ENCODE data around the gene TRRAP.
A peak's percentile ranks its signal among the peaks of the same experiment; 100 is the strongest.
"Not testable (repeated sequence)": the region's sequence is repeated elsewhere in the genome, so short reads cannot be mapped to it uniquely, and the experiment has no call there.

TRRAP gene

DNA sequence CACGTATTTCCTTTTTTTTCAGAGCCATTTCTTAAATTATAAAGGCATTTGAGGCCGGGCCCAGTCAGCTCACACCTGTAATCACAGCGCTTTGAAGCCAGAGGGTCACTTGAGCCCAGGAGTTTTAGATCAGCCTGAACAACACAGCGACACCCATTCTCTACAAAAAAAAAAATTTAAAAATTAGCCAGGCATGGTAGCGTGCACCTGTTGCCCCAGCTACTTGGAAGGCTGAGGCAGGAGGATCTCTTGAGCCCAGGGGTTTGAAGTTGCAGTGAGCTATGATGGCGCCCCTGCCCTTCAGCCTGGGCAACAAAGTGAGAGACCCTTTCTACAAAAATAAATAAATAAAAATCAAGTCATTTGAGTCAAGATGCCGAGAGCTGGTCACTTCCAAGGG is 11.6 kb upstream of the TRRAP start:
- no peak for DNase-seq (ENCODE audit: low spot score)

DNA sequence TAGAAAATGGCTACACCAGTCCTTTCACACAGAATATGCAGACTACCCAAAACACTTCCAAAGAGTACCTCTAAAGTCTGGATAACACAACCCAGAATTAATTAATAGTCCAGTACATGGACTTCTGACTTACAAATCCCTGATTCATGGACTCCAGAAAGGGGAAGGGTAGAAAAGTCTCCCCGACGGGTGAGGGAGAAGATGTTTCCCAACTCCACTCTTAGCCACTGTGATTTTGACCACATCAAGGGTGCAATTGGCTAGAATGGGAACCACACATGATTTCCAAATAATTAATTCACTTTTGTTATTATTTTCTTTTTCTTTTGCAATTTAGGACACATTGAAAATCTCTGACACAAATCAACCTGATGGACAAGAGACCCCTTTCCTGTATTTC is 9.9 kb upstream of the TRRAP start:
- no peak for DNase-seq (ENCODE audit: low spot score)

DNA sequence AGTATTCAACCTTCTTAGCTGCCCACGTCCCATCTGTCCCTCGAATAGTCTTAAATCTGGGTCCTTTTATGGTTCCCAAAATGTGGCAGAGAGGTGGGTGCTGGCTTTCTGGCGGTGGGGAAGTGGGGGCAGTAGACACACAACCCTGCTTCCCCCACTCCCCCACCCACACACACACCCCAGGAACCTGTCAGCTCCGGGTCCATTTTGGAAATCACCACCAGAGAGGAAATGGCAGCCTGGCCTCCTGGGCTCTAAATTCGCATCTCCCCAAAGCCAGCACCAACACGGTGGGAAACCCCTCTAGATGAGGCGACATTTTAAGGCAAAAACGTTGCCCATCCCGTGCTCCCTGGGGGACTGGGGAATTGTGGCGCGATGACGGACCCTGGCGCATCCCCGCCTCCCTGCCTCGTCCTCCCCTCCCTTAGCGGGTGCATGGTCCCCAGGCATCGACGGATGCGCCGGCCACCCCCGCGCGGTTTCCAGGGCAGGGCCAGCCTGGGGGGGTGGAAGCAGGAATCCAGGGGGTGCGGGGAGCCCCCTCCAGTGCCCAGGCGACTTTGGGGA is 9.2 kb upstream of the TRRAP start:
- no peak for DNase-seq (ENCODE audit: low spot score)

DNA sequence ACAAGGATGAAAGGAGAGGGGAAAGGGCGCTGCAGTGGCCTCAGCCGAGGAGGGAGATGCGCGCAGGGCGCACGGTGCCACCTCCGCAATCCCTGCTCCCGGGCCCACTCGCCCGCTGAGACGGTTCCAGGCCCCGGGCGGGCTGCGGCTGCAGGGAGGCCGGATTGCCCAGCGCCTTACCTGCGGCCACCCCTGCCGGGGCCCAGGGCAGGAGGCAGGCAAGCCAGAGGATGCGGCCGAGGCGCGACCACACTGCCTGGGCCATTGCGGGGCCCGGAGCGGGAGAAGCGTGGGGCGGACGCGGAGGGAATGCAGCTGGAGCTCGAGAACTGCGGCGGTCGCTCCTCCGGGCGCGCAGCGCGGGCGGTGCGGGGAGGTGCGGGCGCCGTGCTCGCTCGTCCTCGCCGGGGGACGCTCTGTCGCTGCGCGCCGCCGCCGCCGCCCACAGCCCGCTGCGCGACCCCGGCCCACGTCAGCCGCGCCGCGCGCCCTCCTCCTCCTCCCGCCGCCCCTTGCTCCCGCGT is 8.7 kb upstream of the TRRAP start, which contains the start of gene TMEM130:
TMEM130 (minus strand) TSS at position 418 of the 524 bp plus-strand sequence; CDS start at position 265, 153 bp downstream.
- DNase-seq (ENCODE audit: low spot score), result no peak

DNA sequence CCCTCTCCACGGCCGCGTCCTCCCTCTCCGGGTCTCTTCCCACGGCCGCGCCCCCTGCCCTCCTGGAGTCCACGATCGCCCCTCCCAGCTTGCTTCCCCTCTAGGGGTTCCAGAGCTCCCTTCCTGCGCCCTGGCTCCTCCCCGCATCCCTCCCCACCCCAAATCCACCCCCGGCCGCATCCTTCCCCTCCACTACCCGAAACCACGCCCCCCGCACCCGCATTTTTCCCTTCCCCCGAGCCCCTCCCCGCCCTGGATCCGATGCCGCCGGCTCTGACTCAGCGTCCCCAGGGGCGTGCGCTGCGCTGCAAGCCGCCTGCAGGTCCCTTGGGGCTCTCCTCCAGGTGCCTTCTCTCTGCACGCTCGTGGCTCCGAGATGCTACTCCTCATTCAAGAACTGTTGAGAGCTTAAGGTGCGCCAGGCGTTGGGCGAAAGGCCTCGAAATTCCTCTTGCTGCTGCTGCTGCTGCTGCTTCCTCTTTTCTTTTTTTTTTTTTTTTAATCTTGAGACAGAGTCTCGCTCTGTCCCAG is 8.1 kb upstream of the TRRAP start:
- DNase-seq (ENCODE audit: low spot score), result peak; percentile 9

DNA sequence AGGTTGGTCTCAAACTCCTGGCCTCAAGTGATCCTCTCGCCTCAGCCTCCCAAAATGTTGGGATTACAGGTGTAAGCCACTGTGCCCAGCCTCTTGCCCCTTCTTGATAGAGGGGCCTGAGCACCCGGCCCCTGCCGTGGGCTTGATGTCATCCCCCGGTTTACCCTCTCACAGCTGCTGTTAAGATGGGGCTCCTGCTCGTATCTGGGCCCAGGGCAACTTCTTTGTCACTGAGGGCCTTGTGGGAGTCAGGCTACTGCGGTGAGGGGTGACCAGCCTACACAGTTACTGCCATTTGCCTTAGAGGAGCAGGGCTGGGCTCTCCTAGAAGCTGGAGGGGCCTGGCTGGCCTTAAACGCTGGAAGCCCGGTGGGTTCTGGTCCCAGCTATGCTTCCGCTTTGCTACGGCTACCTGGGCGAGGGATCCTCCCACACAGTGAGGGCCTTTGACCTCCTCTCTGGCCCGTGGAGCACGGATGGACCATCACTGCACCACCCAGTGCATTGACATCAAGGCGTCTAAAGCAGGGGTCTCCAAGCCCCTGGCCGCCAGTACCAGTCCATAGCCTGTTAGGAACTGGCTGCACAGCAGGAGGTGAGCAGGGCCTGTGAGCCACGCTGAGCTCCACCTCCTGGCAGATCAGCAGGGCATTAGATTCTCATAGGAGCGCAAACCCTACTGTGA is 7.4 kb upstream of the TRRAP start:
- no peak for DNase-seq (ENCODE audit: low spot score)

DNA sequence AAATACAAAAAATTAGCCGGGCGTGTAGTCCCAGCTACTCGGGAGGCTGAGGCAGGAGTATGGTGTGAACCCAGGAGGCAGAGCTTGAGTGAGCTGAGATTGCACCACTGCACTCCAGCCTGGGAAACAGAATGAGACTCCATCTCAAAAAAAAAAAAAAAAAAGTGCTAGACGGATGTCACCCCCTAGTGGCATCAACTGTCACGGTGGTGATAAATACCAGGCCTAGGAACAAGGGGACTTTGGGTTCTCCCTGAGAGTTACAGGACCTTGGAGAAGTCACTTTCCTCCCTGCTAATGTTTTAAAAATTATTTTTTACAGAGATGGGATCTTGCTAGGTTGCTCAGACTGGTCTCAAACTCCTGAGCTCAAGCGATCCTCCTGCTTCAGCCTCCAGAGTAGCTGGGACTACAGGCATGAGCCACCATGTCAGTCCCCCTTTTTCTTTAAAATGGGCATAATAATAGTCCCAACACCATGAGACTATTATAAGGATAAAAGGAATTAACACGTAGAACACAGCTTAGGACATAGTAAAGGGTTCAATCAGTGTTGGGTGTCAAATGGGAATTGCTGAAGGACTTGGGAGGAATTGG is 5.9 kb upstream of the TRRAP start:
- no peak for DNase-seq (ENCODE audit: low spot score)

DNA sequence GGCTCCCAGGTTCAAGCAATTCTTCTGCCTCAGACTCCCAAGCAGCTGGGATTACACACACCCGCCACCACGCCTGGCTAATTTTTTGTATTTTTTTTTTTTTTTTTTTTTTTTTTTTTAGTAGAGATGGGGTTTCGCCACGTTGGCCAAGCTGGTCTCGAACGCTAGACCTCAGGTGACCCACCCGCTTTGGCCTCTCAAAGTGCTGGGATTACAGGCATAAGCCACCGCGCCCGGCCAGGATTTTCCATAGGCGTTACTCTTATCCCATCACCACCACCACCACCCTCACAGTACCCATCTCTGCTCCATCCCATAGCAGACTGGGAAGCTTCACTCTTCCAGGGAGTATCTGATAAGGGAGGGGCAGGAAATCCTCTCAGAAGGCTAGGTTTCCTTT is 4.7 kb upstream of the TRRAP start:
- DNase-seq (ENCODE audit: low spot score), result not testable (repeated sequence)

DNA sequence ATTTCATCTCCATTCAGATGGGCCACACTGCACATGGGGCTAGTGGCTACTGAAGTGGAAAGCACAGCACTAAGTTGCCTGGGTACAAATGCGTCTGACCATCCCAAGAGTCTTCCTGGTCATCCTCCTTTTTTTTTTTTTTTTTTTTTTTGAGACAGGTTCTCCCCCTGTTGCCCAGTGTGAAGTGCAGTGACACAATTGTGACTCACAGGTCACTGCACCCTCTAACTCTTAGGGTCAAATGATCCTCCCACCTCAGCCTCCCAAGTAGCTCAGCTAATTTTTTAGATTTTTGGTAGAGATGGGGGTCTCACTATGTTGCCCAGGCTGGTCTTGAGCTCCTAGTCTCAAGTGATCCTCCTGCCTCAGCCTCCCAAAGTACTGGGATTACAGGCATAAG is 3.4 kb upstream of the TRRAP start:
- no peak for DNase-seq (ENCODE audit: low spot score)

DNA sequence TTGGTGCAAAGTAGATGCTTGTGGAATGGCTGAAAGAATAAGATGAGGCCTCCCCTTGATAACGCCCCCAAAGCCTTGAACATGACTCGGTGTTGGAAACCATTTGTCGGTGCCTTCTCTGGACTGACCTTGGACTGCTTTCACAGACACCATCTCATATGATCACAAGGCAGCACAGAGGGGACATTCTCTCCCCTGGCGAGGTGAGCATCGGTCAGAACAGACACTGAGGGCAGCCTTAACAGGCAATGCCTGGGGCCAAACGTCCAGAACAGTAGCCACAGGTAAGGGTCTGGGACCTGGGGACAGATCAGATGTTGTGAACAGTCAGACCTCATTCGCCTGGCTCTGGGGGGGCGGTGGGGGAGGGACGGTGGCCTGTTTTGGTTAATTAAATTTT is 2.8 kb upstream of the TRRAP start:
- no peak for DNase-seq (ENCODE audit: low spot score)

DNA sequence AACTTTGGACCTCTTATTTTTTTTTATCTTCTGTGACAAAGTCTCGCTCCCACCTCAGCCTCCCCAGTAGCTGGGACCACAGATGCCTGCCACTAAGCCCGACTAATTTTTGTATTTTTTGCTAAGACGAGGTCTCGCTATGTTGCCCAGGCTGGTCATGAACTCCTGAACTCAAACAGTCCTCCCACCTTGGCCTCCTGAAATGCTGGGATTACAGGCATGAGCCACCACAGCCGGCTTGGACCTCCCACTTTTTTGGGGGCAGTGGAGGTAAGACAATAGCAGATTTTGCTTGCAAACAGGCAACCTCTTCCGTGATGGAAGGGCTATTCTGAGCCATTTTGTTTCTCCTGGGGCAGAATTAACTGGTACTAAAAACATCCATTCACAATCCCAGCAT is 1.2 kb upstream of the TRRAP start:
- no peak for DNase-seq (ENCODE audit: low spot score)

DNA sequence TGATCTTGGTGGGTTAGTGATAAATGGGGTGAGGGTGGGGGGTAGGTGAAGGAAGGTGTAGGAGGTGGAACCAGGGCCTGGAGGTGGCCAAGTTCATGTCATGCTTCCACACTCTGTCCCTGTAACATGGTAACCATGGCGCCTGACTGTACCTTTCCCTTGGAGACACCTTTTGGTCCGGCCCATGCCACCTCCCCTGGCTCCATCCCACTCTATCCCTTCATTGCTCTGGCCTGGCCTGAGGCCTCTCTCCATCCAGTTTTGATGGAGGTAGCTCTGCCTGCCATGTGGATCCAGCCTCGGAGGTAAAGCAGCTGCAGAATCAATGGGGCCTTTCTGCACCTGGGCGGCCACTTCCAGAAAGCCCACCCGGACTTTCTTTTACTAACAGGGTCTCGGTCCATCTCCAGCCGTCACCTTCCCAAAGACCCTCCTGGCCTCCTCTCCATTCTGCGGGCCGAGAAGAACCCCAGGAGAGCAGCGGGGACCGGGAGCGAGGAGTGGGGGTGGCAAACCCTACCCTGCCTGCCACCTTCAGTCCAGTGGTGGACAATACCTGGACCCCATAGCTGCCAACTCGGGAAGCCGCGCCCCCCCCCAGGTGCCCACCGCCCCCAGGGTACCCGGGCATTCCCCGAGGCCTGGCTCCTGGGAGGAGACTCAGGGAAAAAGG is 504 bp upstream of the TRRAP start:
- no peak for DNase-seq (ENCODE audit: low spot score)

DNA sequence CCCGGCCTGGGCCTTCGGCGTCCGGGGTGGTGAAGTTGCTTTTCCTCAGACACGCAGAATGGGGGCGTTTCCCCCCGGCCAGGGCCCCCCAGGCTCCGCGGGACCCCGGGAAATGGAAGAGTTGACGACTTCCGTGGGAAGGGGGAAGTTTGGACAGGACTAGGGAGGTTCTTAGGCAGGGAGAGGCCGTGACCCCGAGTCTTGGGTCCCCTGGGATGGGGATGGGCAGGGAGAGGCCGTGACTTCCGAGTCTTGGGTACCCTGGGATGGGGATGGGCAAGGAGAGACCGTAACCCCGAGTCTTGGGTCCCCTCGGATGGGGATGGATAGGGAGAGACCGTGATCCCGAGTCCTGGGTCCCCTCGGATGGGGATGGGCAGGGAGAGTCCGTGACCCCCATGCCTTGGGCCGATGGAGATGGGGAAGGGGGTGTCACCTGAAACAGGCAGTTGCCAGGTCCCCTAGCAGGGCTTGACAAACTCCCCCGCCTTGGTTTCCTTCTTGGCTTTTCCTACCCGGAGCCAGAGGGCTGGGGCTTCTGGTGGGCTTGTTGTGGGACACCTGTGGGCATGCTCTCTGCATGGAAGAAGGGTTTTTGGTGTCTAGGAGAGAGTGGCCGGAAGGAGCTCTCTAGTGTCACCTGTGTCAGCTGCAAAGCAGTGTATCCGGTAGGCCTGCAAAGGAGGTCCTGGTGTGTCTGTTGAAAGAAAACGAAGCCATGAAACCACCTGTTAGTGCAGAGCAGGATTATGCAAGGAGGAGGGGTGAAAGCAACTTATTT is 1.1 kb downstream of the TRRAP start:
- DNase-seq (ENCODE audit: low spot score), result no peak

DNA sequence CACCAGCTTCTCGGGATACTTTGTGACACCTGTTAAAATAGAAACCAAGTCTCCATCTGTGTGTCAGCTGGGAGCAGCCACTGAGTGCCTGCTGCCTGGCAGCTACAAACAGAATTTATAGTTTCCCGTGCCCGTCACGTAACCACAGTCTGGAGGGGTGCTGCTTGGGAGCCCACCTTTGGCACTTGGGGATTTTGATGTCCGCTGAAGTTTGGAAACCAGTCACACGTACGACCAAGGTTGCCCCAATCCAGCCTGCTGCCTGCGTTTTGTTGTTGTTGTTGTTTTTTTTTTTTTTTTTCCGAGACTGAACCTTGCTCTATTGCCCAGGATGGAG is 1.6 kb downstream of the TRRAP start:
- DNase-seq (ENCODE audit: low spot score), result no peak

DNA sequence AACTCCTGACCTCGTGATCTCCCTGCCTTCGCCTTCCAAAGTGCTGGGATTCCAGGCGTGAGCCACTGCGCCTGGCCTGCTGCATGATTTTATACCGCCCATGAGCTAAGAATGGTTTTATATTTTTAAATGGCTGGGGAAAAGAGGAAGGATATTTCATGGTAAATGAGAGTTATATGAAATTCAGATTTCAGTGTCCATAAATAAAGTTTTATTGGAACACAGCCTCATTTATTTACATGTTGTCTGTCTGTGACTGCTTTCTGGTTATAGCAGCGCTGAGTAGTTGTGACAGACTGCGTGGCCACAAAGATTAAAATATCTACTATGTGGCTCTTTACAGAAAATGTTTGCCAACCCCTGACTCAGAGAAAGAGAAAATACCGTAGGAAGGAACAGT is 2.2 kb downstream of the TRRAP start:
- no peak for DNase-seq (ENCODE audit: low spot score)

DNA sequence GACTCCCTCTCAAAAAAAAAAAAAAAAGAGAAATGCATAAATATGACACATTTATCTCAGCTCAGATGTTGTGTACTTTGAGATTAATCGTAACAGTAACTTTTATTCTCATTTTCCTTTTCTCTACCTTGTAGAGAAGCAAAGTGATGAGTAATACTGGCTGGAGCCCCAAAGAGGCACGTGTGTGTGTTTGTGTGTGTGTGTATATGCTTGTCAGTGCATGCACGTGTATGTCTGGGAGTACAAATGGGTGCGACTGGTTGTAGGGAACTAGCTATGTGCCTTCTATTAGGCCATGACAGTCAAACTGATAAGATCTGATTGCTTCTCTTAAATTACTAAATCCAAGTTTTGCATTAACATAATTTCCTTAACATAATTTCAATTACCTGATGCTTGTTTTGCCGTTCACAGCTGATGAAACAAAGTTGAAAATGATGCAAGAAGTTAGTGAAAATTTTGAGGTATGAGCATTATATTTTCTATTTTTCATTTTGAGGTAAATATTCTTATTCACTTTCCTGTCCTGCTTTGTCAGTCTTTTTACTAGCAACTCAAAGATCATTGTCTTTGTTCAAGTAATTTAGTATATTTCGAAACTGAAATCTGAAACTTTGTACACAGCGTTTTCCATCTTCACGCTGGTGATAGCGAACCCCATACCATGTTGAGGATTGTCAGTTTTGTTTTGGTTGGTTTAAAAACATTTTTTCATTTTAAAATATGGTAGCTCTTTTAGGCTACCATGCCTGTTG is 3.4 kb downstream of the TRRAP start:
- no peak for DNase-seq (ENCODE audit: low spot score)

DNA sequence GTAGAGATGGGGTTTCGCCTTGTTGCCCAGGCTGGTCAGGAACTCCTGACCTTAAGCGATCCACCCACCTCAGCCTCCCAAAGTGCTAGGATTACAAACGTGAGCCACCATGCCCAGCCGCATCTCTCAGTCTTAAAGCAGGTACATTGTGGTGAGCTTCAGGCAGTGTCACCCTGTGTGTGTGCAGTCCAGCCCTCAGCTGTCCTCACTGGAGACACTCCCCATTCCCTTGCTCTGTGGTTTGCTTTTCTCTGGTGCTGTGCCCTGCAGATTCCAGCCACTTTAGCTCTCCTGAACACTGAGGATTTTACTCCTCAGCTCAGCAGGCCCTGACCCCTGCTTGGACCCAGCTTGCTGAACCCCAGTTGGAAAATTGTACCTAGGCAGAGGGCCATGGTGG is 6.1 kb downstream of the TRRAP start:
- no peak for DNase-seq (ENCODE audit: low spot score)

DNA sequence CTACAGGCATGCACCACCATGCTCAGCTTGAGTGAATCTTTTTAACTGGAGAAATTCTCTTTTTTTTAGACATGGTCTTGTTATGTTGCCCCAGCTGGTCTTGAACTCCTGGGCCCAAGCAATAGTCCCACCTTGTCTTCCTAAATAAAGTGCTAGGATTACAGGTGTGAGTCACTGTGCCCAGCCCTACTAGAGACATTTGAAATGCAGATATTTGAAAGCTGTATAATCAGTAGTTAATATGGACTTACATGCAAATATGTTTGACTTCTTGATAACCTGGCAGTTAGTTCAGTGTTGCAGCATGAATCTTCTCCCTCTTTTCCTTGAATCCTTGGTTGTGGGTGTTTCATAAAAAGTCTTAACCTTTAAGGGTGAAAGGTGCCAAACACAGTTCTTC is 8.7 kb downstream of the TRRAP start:
- no peak for DNase-seq (ENCODE audit: low spot score)

DNA sequence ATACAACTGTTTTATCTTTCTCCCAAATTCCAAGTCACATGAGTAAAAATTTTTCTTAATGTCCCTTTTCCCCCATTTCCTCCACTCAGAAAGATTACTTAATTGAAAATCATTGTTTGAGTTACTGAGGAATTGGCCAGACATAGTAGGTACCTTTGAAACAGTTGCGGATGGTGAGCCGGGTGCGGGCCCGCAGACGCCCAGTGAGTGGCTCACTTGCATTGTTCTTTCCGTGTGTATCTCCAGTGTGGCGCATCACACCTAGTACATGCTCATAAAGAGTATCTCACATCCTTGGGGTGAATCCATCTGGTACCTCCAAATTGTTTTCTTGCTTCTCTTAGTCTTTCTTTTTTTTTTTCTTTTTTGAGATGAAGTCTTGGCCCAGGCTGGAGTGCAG is 14.3 kb downstream of the TRRAP start:
- no peak for DNase-seq (ENCODE audit: low spot score)

DNA sequence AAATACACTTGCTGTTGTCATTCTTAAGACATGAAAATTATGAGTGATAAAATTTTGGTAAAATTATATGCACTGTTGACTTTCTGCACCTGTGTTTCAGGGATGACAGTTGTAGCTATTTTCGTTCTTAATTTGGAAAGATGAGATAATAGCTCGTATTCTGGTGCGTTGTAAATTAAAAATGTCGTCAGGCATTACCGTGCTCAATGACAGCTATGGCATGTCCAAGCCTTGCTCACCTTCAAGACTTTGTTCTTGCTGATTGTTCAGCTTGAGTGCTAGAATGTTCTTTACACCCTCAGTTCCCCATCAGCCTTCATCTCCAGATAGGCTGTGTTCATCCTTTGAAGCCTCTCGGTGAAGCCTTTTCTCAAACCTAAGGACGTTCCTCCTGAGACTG is 21.5 kb downstream of the TRRAP start:
- no peak for DNase-seq (ENCODE audit: low spot score)

DNA sequence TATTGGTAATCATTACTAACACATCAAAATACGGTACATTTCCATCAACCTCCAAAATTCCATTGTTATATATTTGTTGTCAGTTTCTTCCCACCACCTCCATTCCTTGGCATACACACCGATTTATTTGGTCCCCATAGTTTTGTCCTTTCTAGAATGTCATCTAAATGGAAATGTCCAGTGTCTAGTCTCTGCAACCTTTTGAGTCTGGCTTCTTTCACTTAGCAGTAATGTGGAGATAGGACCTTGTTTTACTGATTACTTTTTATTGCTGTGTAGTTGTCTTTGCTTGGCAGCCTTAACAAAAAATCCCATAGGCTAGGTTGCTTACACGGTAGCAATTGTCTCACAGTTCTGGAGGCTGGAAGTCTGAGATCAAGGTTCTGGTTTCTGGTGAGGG is 22.5 kb downstream of the TRRAP start:
- no peak for DNase-seq (ENCODE audit: low spot score)
